Subcutaneous adipose tissue (tissue), 4 donors: Measurements from ENCODE around the gene CAMKK1. TPM values are rescaled to one million over a fixed set of nuclear protein-coding genes. Genes with fewer than 3 reads are reported as not detected.

Experiments used
- total RNA-seq, 4 donors: library from RNA; depleted of rRNA; stranded (reverse); fragments of >200 nt; gene quantifications; one replicate each; pipeline ENCODE4 v1.1.0, GENCODE V29; 2016
- TF ChIP-seq, protein P1 (sequence below): fragments of 450-650 bp; IDR thresholded peaks from one replicate; pipeline ENCODE4 v1.5.1; 2016; ENCODE audit warnings: low read depth, mild to moderate bottlenecking, control low read depth, antibody characterized with exemption, moderate library complexity

The CAMKK1 gene
- total RNA-seq, 4 donors from 2014 or later, result 3.2 to 6.6 (median 3.8) TPM

DNA sequence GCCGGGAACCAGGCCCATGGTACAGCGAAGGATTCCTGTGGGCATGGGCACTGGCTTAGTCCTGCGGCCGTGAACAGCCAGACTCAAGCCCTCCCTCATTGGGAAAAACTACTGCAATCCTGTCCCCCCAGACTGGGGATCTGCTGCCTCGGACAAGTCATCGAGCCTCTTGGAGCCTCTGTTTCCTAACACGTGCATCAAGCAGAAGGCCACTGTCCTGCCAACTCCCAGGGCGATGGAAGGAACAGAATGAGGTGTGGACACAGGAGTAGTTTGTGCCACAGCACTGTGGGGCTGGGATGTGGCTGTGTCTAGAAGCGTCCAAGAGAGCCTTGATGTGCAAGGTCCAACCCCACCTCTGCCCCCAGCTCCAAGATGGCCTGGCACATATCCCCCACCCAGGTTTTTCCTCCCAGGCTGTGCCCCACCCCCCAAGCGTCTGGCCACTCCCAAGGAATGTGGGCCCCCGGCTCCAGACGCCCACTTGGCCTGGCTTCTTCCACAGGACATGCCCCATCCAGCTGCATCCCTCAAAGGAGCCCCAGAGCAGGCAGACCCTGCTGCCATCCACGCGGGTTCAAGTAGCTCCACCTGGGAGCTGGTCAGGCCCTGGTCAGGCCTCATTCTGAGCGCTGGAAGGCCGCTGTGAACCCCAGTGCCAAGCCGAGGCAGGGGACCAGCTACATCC lies 3.4 kb downstream of the CAMKK1 start:
- TF ChIP-seq, protein P1, sequence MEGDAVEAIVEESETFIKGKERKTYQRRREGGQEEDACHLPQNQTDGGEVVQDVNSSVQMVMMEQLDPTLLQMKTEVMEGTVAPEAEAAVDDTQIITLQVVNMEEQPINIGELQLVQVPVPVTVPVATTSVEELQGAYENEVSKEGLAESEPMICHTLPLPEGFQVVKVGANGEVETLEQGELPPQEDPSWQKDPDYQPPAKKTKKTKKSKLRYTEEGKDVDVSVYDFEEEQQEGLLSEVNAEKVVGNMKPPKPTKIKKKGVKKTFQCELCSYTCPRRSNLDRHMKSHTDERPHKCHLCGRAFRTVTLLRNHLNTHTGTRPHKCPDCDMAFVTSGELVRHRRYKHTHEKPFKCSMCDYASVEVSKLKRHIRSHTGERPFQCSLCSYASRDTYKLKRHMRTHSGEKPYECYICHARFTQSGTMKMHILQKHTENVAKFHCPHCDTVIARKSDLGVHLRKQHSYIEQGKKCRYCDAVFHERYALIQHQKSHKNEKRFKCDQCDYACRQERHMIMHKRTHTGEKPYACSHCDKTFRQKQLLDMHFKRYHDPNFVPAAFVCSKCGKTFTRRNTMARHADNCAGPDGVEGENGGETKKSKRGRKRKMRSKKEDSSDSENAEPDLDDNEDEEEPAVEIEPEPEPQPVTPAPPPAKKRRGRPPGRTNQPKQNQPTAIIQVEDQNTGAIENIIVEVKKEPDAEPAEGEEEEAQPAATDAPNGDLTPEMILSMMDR, result no peak

DNA sequence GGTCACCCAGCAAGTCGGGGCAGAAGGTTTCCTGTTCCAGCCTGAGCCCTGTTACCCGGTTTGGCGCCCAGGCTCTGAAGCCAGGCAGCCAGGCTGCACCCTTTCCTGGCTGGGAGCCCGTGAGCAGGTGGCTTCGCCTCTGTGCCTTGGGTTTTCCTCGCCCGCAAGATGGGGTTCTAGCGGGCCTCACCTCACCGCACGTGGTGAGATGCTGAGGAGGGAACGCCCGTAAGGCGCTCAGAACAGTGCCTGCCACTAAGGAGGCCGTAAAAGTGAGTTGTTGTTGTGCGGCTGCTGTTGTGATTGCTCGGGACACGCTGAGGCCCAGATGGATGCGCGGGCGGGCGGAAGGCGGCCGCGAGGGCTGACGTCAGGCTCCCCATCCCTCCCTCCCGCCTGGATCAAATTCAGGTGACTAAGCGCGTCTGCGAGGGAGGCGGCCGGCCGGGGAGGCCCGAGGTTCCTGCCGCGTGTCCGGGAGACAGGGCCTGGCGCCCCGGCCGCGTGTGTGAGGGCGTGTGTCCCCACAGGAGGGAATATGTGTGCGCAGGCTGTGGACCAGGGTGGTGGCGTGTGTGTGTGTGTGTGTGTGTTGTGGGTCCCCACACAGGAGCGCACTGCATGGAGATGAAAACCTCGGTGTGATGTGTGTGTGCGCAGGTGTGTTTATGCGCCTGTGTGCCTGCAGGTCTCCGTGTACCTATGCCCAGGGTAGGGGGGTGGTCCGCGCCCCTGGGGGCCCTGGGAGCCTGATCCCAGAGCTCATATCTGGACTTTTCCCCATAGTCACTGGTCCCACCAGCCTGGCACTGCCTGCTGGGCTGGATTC lies 4.3 kb downstream of the CAMKK1 start:
- TF ChIP-seq, protein P1, result no peak

DNA sequence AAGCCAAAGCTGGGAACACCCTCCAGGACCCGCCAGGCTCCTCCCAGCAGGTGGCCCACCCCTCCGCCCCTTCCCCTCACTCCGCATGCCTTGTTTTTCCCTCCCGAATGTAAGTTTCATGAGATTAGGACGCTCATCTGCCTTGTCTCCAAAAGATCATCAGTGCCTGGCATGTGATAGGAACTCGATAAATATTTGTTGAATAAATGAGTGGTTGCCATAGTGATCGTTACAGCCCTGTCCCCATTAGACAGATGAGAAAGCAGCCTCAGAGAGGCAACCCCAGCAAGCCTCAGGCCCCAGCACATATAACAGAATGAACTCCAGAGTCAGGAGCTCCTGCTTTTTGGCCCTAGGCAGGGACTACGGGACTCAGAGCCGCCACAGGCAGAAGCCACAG lies 5.0 kb downstream of the CAMKK1 start:
- TF ChIP-seq, protein P1, result no peak

DNA sequence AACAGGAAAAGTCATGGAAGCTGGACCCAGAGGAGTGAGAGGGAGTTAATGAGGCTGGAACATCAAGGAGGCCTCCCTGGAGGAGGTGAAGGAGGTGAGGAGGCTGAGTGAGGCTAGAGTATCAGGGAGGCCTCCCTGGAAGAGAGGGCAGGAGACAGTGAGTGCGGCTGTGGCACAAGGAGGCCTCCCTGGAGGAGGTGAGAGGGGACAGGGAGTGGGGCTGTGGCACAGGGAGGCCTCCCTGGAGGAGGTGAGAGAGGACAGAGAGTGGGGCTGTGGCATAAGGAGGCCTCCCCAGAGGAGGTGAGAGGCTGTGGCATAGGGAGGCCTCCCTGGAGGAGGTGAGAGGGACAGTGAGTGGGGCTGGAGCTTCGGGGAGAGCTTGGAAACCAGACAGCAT lies 5.5 kb downstream of the CAMKK1 start:
- TF ChIP-seq, protein P1, result no peak

DNA sequence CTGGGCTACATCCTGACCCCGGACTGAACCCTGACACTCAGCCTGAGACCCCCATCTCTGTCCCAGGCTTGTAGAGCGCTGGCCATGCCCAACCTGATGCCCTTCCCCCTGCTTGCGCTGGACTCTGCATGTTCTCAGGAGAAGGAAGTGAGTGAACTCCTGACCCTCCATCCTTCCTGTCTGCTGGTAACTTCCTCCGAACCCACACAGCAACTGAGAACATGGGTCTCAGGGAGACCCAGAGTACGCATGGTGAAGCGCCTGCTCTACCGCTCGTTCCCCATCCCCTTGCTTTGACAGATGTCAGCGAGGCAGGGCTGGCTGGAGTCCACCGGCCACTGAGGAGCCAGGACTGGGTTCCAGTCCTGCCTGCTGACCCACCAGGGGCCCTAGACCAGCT lies 6.1 kb downstream of the CAMKK1 start:
- TF ChIP-seq, protein P1, result no peak

DNA sequence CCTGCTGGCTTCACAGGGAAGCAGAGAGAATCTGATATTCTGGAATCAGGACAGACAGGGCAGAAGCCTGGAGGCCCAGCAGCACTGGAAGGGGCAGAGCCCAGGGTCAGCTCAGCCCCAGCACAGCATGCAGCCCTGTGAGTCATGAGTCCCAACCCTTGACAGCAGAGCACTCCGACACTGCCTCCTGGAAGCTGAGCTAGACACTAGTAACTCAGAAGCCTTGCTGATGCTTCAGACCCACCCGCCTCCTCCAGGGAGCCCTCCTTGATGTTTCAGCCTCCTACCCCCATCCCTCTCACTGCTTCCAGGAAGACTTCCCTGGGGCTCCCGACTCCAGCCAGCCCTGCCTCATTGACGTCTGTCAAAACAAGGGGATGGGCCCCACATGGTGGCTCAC lies 6.9 kb downstream of the CAMKK1 start:
- TF ChIP-seq, protein P1, result no peak

DNA sequence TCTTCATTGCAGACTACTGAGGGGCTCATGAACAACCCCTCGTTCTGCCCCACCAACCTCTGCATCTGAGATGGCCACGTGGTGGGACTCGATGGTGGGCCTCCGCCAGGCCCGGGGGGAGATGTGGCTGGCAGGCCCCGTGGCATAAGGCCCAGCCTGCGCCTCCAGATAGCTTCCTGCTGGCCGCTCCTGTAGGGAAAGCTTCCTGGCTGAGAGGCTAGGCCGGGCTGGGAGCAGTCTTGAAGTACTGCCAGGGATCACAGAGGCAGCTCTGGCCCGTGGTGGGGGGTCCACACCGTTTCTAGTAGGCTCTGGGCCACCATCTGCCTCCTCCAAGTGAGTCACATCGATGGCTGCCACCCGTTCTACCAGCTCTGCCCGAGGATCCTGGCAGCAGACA lies 7.6 kb downstream of the CAMKK1 start:
- TF ChIP-seq, protein P1, result no peak
